GM20000 (cell line): ENCODE data around the gene GPAM.

Experiments
- DNase-seq: peaks from one replicate; pipeline ENCODE4 v3.0.0; 2012; ENCODE audit warnings: low spot score
- TF ChIP-seq, protein P1 (sequence below): IDR thresholded peaks from 2 replicates; pipeline ENCODE4 v1.5.1; 2012; ENCODE audit warnings: mild to moderate bottlenecking, control low read depth; ENCODE audit errors: extremely low read depth, missing control alignments

Gene GPAM

DNA sequence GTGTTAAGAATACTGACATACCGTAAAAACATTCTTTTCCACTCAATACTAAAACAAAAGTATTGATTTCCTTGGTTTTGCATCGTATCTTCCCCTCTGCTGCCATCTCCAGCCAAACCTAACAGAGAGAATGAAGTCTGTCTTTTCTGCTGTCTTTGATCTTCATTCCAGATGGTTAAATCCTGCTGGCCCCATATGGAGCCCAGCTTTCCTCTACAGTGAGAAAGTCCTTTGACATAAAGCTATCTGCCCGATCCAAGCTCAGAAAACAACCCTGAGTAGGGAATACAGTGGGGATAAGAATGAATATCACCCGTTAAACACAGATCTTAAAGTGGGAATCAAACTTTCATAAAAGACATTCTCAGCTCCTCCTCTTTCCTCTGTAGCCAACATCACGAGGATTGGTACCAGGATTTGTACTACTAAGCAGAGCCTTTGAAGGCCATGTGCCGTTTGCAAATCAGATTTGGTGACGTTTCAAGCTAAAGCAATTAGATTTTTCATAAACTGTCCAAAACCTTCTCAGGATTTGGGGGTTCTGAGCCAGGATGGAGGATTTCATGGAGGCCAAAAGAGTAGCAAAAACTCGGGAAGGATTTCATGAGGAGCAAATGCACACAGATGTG lies 30.8 kb upstream of the GPAM start:
- TF ChIP-seq, protein P1, sequence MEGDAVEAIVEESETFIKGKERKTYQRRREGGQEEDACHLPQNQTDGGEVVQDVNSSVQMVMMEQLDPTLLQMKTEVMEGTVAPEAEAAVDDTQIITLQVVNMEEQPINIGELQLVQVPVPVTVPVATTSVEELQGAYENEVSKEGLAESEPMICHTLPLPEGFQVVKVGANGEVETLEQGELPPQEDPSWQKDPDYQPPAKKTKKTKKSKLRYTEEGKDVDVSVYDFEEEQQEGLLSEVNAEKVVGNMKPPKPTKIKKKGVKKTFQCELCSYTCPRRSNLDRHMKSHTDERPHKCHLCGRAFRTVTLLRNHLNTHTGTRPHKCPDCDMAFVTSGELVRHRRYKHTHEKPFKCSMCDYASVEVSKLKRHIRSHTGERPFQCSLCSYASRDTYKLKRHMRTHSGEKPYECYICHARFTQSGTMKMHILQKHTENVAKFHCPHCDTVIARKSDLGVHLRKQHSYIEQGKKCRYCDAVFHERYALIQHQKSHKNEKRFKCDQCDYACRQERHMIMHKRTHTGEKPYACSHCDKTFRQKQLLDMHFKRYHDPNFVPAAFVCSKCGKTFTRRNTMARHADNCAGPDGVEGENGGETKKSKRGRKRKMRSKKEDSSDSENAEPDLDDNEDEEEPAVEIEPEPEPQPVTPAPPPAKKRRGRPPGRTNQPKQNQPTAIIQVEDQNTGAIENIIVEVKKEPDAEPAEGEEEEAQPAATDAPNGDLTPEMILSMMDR, result no peak
- DNase-seq, result no peak

GRCh38 chr10:112213836-112214235 lies 30.3 kb upstream of the GPAM start:
- TF ChIP-seq, protein P1, result no peak
- no peak for DNase-seq

GRCh38 chr10:112213098-112213823 lies 29.7 kb upstream of the GPAM start:
- TF ChIP-seq, protein P1, result no peak

DNA sequence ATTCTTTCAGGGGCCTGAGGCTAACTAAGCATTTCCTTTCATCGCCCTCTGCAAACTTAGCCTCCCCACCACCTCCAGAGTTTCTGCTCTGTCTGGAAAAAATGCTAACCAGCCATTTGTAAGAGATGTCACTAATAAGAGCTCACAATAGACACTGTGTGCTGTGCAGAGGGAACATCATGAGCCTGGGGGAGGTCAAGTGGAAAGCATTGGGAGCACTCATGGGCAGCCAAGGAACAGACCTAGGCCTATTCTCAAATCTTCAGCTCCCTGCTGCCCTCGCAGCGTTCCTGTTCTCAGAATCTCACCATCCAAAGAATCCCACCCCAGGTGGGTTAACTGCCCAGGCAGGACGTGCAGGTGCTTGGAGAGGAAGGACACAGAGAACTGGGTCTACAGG lies 27.1 kb upstream of the GPAM start:
- TF ChIP-seq, protein P1, result no peak
- no peak for DNase-seq

More at GRCh38 chr10:112213098-112213823, 29.7 kb upstream of the GPAM start:
- no peak for DNase-seq

GRCh38 chr10:112209684-112210131 lies 26.1 kb upstream of the GPAM start:
- TF ChIP-seq, protein P1, result no peak
- DNase-seq, result no peak

- TF ChIP-seq, protein P1, result no peak
- DNase-seq, result no peak
These were observed 25.4 kb upstream of the GPAM start for GRCh38 chr10:112208997-112209396.

DNA sequence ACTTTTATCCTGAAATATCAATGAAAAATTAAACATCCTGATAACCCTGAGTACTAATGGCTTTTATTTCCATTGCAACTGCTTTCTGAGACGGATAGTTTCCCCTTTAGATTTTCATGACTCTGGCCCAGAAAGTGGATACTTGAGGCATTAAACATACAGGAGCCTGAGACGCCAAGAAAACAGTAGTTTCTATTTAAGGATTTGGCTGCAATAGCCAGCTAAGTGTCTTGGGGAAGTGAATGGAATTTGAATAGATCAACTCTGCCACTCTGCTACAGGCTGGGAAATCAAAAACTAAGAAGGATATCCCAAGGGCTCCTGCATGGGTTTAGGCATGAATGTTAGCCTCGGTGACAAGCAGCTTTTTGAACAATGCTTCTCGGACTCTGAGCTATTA lies 24.7 kb upstream of the GPAM start:
- no peak for DNase-seq

More for the DNA sequence above, 24.7 kb upstream of the GPAM start:
- TF ChIP-seq, protein P1, result no peak
